ENCODE measurements around the gene NDUFS6.

NDUFS6 gene

DNA sequence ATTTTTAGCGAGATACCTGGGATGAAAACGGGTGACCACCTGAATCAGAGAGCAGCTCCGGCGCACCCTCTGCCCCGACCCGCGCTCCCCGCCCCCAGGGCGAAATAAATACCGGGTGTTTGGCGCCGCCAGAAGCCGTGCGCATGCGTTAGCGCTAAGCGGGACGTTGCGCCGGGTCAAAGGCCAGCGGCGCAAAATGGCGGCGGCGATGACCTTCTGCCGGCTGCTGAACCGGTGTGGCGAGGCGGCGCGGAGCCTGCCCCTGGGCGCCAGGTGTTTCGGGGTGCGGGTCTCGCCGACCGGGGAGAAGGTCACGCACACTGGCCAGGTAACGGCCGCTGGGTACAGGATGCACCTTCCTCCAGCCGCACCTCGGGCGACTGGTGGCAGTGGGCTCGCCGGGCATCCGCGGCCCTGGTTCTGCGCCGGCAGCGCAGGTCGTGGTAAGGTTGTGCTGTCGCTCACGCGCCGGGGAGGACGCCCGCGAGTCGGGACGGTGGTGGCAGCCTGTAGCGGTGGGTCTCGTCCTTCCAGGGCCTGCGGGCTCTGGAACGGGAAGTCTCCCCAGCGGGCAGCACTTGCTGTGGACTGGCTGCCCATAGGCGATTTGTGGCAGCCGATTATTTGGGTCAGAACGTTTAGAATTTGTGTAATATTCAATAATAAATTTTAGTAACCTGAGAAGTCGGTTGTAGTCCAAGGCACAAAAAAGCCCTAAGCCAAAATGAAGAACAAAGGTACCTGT lies at the start of gene NDUFS6:
NDUFS6 (plus strand) TSS at position 186 of the 745 bp plus-strand sequence; CDS start at position 197, 11 bp downstream.
- peak; percentile 89 for DNase-seq

DNA sequence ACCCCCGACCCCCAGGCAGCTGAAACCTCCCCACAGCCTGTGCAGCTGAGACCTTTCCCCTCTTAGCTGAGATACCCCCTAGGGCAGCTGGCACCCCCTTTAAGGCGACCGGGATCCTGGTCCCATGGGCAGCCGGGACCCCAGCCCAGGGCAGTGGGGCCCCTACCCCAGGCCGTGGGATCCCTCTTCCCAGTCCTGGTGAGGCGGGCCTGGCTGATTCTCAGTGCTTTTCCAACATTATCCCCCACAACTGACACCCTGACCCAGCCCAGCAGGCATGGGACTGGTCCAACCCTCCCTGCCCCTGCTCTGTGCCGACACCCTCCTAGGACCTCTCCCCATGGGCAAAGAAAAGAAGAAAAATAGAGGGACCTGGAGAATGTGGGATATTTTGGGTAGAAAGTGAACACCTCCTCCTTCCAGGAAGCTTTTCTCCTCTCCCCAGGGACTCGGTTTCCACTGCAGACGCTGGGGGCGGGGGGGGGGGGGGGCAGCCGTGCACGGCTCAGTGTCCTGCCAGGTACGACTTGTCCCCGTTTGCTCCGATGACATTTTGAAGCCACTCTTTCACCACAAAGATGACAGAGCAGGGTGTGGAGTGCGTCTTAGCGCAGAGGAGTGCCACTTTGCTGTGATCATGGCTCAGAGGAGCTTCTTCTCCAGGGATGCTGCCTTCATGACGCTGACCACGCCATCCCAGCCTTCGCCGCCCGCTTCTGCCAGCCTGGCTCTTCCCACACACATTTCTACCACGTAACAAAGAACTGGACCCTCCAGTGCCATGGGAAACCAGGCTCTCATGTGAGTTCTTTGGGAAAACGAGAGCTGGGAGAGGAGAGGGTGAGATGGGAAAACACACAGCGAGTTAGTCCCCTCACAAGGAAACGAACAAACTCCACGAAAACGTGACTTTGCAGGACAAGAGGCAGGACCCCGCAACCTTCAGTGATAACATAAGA lies 49.1 kb upstream of the NDUFS6 start:
- no peak for DNase-seq

DNA sequence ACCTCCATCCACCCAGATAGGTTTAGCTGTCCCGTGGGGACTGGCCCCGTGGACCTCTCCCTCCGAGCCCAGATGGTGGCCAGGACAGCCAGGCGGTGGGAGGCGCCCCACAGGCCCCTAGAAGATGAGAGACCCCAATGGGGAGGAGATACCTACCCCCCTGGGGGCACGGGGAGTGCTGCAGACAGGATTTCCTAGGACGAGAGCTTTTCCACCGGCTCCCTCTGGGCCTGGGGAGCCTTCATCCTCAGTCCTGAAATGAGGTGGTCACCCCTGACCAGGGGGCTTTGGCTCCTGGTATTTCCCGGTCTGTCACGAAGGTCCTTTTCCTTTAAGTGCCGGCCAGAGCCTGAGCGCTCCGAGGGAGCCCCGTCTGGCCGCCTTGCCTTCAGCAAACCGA lies 48.3 kb upstream of the NDUFS6 start:
- no peak for DNase-seq

DNA sequence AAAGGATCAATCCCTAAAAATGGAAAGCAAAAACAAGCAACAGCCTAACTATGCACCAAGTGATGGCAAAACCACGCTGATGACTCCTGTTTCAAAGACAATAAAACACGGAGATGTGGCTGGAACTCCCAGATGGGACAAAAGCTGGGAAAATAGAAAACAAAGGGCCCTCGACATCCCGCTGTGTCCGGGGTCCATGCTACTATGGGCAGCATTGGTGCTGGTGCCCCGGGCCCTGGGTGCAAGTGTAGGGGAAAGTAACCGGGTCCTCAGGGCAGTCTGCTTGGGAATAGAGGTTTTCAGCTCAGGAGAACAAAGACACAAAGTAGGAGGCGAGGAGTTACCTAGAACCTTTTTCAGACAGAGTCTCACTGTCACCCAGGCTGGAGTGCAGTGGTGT lies 47.7 kb upstream of the NDUFS6 start:
- no peak for DNase-seq

DNA sequence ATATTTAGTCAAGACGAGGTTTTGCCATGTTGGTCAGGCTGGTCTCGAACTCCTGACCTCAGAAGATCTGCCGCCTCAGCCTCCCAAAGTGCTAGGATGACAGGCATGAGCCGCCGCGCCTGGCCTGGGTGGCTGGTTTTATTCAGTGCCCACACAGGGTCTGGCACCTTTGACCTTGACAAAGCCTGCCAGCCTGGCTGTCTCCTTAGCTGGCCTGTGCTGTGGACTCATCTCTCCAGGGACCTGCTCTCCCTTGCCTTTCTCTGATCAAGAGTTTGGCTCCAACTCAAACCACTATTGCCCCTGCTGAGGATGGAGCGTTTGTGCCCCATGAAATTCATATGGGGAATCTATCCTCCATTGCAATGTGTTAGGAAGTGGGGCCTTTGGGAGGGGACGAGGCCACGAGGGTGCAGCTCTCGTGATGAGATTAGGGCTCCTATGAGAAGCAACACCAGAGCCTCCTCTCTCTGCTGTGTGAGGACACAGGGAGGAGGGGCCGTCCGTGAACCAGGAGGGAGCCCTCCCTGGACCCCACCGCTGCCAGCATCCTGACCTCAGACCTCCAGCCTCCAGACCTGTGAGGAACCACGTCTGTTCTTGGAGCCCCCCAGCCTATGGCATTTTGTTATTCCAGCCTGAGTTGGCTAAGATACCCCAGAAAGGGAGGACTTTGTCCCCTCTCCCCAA lies 46.5 kb upstream of the NDUFS6 start:
- DNase-seq, result no peak

DNA sequence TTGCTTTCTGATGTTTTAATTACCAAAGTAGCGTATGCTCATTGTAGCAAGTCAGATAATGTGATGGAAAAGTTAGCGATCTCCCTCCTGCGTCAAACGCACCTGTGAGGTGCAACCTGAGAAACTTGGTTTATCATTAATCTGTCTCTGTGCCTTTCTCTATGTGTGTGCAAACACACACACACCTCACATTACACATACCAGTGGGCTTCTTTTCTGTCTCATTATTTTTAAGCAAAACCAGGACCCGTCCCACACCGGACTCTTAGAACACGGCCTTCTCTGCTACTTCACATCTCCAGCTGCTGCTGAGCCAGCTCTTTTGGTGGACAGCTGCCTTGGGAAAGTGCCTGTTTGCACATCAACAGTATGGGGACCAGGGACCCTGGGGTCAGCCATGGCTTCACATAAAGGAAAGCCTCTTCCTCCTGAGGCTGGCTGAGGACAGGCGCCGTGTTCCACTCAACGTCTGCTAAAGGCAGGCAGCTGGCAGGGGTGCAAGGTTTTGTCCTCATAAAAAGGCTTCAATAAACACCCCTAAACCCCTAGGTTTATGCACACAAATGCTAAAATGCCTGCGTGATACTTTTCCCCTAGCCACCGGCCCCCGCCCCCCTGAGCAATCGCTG lies 45.8 kb upstream of the NDUFS6 start:
- DNase-seq, result no peak

DNA sequence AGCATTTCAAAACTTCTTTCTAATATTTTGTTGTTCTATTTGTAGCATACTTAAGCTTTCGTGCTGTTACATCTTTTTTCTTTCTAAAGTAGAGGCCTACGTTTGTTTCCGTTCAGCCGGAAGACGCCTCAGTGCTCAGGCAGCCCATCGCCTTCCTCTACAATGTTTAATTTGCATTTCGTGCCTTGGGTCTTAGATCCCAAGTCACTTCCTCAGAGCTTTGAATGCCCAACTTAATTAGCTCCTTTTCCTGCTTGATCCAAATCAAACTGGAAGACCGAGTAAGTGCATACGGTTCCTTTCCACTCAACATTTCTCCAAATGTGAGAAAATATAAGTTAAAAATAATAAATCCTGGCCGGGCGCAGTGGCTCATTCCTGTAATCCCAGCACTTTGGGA lies 44.7 kb upstream of the NDUFS6 start:
- no peak for DNase-seq

DNA sequence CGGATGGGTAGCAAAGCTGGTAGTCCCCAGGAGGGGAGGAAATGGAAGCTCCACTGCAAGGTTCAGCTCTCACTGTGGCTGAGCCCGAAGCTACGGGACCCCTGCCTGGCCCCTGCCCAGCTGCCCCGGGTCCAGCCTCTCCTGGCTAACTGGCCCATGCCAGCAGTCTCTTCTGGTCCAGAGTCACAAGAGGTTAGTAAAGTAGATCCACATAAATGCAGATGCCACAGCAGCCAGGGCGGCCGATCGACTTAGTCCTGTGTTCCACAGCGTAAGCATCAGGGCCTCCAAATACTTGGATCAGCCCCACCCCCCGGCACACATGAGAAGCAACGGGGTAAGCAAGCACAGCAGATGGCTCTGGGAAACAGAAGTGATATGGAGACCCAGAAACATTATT lies 43.7 kb upstream of the NDUFS6 start:
- no peak for DNase-seq

DNA sequence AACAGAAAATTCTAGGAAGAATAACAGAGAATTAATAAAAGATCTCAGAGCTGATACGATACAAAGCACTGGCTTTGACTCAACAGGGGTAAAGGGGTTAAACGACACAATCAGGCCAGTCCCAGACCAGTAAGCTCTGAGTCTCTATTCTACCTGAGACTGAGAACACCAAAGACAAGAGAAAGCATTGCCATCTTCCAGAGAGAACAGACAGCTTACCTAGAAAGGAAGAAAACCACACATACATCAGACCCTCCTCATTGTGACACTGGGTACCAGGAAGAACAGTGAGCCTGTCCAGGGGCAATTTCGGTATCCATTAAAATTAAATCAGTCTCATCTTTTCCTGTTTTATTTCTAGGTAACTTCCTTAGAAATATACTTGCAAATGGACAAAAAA lies 42.6 kb upstream of the NDUFS6 start:
- DNase-seq, result no peak

DNA sequence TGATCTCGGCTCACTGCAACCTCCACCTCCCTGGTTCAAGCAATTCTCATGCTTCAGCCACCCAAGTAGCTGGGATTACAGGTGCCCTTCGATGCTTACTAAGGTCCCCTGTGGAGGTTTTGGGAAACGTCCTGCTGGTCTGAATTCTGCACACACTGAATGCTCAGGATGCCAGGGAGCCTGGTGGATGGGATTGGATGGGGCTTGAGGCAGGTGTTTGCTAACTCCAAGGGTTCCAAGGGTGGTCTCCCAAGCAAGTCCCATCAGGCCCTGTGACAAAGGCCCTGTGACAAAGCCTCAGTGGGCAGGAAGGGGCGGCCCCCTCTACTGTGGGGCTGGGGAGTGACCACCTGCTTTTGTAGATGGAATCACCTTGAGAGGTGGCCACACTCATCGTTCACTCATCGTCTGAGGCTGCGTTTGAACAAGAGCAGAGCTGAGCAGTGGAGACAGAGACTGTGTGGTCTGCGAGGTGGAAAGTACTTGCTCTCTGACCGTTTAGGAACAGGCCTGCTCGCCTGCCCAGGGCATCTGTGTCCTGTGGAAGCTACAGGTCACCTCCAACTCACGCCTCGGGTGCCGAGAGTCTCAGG lies 41.7 kb upstream of the NDUFS6 start:
- DNase-seq, result no peak

DNA sequence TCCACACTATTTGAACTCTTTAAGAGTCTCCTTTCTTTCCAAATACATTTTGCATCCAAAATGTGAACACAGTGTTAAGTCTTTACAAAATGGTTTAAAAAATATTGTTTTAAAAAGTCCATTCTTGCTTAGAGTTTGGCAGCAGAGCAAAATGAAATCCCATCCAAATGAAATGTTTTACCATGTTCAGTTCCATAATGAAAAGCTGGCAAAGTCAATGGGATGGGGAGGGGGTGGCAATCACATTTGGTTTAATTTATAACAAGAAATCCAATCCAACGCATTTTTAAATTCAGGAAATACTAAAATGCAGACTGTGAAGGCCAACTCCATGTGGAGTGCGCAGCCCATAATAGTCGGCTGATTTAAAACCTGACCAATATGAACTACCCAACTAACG lies 41.0 kb upstream of the NDUFS6 start:
- DNase-seq, result no peak

DNA sequence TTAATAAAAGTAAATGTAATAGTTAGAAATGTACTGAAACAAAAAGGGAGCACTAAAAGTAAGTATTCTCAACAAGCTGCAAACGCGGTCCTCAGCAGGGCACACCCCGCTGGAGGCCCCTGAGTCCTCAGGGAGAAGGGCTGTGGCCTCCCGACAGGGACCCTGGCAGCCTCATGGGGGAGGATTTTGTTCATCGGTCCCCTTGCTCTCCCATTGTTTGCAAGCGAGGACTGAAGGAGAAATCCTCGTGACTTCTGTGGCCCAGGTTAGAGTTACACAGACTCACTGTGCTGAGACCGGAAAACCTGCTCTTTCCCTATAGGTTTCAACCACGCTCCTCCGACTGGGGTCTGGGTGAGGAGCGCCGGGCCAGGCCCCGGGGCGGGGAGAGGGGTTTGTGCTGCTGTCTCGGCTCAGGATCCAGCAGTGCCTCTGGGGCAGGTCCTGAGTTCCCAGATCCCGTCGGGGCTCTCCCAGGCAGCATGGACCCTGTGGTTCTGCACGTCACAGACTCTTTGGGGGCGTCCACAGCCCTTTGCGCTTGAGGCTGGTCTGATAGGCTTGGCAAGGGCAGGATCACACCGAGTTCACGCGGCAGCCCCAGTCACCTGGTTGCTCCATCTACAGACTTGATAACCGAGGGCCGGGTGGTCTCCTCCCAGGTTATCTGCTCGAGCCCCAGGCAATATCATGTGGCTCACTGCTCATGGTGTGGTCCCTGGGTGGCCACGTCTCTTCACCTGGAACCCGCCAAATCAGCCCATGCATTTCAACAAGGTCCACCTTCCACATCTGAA lies 40.4 kb upstream of the NDUFS6 start:
- no peak for DNase-seq

DNA sequence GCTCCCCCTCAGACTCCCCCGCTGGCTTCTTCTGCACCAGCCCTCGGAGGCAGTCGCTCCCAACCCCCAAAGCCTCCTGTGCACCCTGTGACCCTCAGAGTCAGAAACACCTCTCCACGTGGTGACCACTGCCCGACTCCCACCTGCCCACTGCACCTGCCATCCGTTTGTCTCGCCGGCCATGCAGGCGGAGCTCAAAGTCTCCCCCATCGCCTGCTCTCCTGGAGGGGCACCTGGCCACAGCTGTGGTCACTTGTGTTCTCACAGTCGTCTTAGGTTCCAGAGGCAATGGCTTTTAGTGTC lies 39.8 kb upstream of the NDUFS6 start:
- no peak for DNase-seq

DNA sequence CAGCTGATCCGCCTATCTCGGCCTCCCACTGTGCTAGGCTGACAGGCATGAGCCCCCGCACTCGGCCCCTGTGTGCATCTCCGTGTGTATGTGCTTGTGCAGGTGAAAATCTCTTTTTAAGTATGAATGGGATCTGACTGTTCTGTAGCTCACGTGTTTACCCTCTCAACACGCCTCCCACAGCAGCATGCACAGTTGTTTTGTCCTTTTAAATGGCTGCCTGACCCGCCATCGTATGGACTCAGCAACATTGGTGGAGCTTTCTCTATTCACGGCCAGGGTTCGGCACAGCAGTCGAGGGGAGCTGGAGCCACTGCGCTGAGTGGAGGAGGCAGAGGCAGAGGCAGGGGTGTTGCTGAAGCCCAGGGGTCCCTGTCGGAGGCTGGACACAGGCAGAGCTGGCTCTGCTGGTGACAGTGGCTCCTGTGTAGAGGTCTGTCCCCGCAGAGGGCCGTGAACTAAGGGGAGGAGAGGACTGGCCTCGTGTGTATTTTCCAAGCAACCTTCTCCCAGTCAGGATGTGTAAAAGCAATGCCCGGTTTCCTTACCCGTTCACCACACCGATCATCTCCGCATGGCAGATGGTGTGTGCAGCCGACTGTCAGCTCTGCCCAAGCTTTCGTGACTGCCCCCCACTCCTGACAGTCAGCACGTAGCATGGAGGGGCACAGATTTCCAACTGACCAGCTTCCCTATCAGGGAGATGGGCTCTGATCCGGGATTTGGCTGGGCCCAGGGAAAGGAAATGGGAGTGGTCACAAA lies 38.9 kb upstream of the NDUFS6 start:
- DNase-seq, result no peak

DNA sequence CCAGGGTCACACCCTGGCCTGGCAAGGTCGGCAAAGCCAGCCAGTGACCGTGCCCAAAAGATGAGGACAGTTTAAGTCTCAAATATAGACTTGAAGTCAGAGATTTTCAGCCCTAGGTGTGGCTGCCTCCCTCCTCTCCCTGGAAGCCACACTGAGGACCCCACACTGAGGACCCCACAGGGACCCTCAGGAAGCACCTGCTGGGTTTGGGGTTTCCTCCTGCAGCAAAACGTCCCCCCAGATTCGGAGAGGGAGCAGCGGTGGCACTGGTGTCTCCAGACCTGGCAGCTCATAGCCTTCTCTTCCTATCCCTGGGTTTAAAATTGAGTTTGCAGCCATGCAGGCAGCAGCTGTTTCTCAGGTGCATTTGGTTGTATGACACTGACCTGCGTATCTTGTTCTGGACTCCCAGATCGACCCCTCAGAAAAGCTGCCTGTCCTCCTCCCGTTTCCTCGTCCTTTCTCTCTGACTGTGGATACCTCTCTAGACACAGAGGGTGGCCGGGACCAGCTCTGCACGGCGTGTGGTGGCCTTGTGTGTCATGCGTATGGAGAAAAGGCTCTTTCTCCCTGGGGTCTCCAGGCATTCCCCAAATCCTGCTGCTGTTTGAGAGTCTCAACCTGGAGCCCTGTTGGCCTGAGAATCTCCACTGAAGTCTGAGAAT lies 38.2 kb upstream of the NDUFS6 start:
- DNase-seq, result no peak

DNA sequence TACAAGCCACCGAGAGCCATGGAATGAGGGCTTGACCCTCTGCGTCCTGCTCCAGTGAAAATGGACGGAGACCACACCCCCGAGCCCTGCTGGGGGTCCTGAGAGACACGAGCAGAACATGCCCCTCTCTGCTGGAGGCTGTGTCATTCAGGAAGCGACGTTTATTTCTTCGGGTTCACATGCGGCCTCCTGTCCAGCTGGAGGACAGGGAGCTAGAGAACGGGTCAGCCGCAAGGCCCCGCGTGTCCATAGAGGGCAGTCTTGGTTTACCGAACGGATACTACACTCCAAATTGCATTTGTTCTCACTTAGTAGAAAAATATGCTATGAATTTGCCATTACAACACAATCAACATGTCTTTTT lies 37.7 kb upstream of the NDUFS6 start:
- no peak for DNase-seq

DNA sequence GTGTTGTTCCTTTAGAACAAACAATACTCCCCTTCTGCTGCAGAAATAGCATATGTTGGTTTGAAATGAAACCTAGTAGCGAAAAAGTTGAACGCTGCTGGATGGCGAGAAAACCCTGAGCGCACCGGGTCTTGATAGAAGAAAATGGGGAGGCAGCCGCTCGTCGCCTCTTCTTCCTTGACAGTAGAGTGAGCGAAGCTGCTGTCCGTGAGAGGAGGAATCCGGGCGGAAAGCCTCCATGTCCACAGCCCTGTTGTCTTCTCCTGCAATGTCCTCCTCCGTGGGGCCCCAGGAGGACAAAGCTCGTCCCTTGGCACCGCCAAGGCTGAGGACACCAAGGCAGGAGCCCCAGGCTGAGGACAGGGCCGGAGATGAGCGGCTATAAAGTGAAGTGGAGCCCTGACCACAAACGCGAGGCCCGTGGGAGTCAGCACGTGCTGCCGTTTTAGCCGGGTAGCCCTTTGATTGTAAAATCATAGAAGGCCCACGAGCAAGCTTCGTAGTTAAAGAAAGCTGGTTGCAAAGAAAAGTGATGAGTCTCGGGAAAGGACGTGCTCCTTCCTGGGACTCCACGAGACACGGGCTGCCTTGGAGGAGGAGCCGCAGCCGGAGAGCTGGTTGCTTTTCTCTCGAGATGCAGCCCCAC lies 37.1 kb upstream of the NDUFS6 start:
- DNase-seq, result no peak

DNA sequence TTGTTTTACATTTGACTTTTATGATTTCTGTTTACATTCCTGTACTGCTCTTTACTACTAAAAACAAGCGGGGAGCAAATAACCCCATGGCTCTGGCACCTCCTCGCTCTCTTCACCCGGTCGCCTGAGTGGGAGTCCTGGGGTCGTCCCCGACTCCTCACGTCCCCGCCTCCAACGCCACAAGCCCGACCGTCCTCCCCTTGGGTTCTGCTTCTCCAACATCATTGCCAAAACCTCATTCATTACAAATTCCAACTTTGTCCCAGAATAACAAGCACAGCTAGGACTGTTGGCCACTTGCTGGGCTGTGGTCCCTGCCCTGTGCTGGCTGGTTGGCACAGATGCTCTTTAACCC lies 36.6 kb upstream of the NDUFS6 start:
- no peak for DNase-seq

DNA sequence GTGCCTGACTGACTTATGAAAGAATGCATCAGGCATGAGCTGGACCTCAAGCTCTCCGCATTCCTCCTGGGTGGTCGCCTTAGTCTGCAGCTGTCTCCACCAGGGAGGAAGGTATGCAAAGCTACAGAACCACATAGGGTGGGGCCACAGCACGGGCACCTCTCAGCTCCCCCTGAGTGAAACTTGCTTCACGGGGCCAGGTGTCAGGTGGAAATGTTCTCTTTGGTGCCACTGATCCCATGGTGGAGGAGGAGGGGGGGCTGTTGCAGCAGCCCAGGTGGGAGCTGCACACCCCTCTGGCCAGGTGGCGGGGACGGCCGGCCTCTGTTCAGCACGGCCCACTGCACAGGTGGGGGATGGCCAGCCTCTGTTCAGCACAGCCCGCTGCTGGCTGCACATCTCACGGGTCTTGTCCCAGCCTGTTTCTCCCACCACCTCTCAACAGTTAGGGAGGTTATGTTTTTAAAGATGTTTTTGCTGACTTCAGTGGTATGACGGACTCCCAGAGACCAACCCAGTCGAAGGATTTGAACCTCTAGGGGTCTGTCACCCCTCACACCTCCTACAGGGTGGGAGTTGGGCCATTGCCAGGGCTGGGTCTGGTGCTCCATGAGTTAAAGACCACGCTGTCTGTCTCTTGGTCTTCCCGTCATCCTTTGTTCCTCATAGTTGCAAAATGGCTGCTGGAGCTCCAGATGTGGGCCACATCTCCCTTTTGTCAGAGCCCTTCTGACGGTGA lies 35.9 kb upstream of the NDUFS6 start:
- DNase-seq, result no peak

DNA sequence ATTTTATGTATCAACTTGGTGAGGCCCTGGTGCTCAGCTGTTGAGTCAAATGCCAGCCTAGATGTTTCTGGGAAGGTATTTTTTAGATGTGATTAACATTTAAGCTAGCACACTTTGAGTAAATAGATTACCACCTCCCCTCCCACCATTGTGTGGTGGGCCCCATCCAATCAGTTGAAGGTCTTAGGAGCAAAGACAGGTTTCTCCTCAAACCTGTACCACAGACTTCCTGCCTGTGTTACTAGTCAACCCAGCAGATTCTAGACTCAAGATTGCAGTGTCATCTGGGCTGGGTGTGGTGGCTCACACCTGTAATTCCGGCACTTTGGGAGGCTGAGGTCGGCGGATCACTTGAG lies 35.3 kb upstream of the NDUFS6 start:
- DNase-seq, result no peak
